Caco-2 (cell line): ENCODE data around the gene TSPAN18. TPM values are rescaled to one million over a fixed set of nuclear protein-coding genes. Genes with fewer than 3 reads are reported as not detected.
A peak's percentile ranks its signal among the peaks of the same experiment; 100 is the strongest.

Experiments
- BruUV-seq: library from RNA; stranded (reverse); fragments of 400-500 nt; replicated peaks from 2 replicates; lab custom pipeline; 2021; lab: Mats Ljungman, UMichigan
- CTCF ChIA-PET: fragments of 300-600 bp; sonication (Branson Sonifier 250); formaldehyde crosslinking; loops from one replicate; lab custom pipeline; 2022; ENCODE audit warnings: antibody characterized with exemption; lab: Charles Lee
- POLR2A ChIA-PET: fragments of 300-600 bp; sonication (Branson Sonifier 250); formaldehyde crosslinking; loops from one replicate; lab custom pipeline; 2022; ENCODE audit warnings: antibody characterized with exemption; lab: Charles Lee
- DNase-seq, 2 experiments: peaks; one replicate each; pipeline versions ENCODE4 v3.0.0 to v3.0.0-alpha.2; 2020 to 2022
- H3K27me3 ChIP-seq: replicated peaks from 2 replicates; pipeline ENCODE4 v1.6.0; 2011; ENCODE audit warnings: low read length; ENCODE audit not compliant: control insufficient read depth, insufficient read depth
- H3K36me3 ChIP-seq: 2 replicates; pipeline ENCODE4 v1.5.1; 2011; ENCODE audit warnings: low read length; ENCODE audit not compliant: control insufficient read depth, insufficient read depth
- H3K4me1 ChIP-seq: fragments of 250-450 bp; sonication (Bioruptor Pico); 2 replicates; pipeline ENCODE4 v1.5.1; 2020; ENCODE audit warnings: mild to moderate bottlenecking
- H3K4me3 ChIP-seq: 2 replicates; pipeline ENCODE4 v1.5.1; 2011; ENCODE audit warnings: low read depth, mild to moderate bottlenecking, control low read depth, low read length
- H3K9me3 ChIP-seq: fragments of 250-450 bp; sonication (Bioruptor Pico); 2 replicates; pipeline ENCODE4 v1.5.1; 2020; ENCODE audit warnings: mild to moderate bottlenecking, moderate library complexity
- H3K27ac Mint-ChIP-seq: one replicate; pipeline ENCODE4 v1.8.0; 2022; ENCODE audit warnings: mixed read lengths; ENCODE audit not compliant: unreplicated experiment
- H3K27me3 Mint-ChIP-seq: one replicate; pipeline ENCODE4 v1.8.0; 2022; ENCODE audit warnings: mixed read lengths; ENCODE audit not compliant: insufficient read depth, unreplicated experiment
- H3K36me3 Mint-ChIP-seq: one replicate; pipeline ENCODE4 v1.8.0; 2022; ENCODE audit warnings: mild to moderate bottlenecking, mixed read lengths; ENCODE audit not compliant: insufficient read depth, unreplicated experiment
- H3K4me1 Mint-ChIP-seq: one replicate; pipeline ENCODE4 v1.8.0; 2022; ENCODE audit warnings: low read depth, mixed read lengths; ENCODE audit not compliant: unreplicated experiment
- H3K4me3 Mint-ChIP-seq: one replicate; pipeline ENCODE4 v1.8.0; 2022; ENCODE audit warnings: mild to moderate bottlenecking, moderate library complexity, mixed read lengths; ENCODE audit not compliant: unreplicated experiment
- H3K9me3 Mint-ChIP-seq: one replicate; pipeline ENCODE4 v1.8.0; 2022; ENCODE audit warnings: mixed read lengths; ENCODE audit not compliant: unreplicated experiment
- intact Hi-C: fragments of 100-400 bp; cut with micrococcal nuclease; formaldehyde crosslinking; loops from one replicate; pipeline ENCODE4 v1.10.0; 2022; ENCODE audit not compliant: unreplicated experiment
- total RNA-seq: library from RNA; stranded (reverse); gene quantifications from 2 replicates; pipeline ENCODE4 v1.2.3, GENCODE V29; 2022
- TF ChIP-seq, protein P1 (sequence below), 2 experiments: fragments of 200-600 bp in 1 of 2; IDR thresholded peaks; 1 replicate in 1 of 2; 2 replicates in 1 of 2; pipeline versions ENCODE4 v1.5.1 to v1.8.0; 2011 to 2022; ENCODE audit warnings: antibody characterized with exemption in 1 of 2, control low read depth in 1 of 2, inconsistent platforms in 1 of 2, low read depth in 1 of 2, low read length in 1 of 2, mild to moderate bottlenecking in 1 of 2, moderate library complexity in 1 of 2; ENCODE audit not compliant: insufficient read depth in 1 of 2, severe bottlenecking in 1 of 2, unreplicated experiment in 1 of 2

The TSPAN18 gene
- total RNA-seq, 1 experiment from 2014 or later: 7.4 TPM

DNA sequence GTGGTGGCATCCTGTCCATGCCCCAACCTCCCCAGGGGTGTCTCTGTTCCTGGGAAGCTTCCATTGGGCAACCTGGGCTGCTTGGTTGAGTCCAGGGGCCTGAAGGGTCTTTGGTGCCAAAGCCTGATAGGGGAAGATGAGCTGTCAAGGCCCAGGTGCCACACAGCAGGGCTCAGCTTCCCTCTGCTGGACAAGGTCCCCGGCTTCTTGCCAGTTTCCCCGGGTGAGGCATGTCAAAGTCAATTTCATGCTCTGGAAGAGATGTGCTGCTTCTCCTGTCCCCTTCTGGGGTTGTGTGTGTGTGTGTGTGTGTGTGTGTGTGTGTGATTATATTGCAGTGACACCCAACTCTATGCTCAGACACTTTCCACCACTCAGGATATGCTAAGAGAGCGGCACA lies 197.0 kb downstream of the TSPAN18 start:
- BruUV-seq: no TSS peak
- Histone ChIP-seq H3K9me3 (no peaks in the 10 kb centered on the region), H3K36me3 (no peaks in the 10 kb centered on the region), H3K4me1 (peaks cover 10% of the 10 kb centered on the region), H3K27me3 (no peaks in the 10 kb centered on the region), H3K4me3 (no peak overlapping the region)
- Mint-ChIP-seq H3K4me3 (no peak overlapping the region), H3K9me3 (no peaks in the 10 kb centered on the region), H3K27me3 (no peaks in the 10 kb centered on the region), H3K4me1 (no peaks in the 10 kb centered on the region), H3K27ac (no peak overlapping the region), H3K36me3 (no peaks in the 10 kb centered on the region)
- no peak for DNase-seq
- intact Hi-C loops: no loop called here
- TF ChIP-seq, protein P1, sequence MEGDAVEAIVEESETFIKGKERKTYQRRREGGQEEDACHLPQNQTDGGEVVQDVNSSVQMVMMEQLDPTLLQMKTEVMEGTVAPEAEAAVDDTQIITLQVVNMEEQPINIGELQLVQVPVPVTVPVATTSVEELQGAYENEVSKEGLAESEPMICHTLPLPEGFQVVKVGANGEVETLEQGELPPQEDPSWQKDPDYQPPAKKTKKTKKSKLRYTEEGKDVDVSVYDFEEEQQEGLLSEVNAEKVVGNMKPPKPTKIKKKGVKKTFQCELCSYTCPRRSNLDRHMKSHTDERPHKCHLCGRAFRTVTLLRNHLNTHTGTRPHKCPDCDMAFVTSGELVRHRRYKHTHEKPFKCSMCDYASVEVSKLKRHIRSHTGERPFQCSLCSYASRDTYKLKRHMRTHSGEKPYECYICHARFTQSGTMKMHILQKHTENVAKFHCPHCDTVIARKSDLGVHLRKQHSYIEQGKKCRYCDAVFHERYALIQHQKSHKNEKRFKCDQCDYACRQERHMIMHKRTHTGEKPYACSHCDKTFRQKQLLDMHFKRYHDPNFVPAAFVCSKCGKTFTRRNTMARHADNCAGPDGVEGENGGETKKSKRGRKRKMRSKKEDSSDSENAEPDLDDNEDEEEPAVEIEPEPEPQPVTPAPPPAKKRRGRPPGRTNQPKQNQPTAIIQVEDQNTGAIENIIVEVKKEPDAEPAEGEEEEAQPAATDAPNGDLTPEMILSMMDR (IDR thresholded peaks at IDR 0.05; ENCODE audit: insufficient read depth in 1 of 2, low read depth in 1 of 2, low read length in 1 of 2, severe bottlenecking in 1 of 2, unreplicated experiment in 1 of 2): no peak
- CTCF ChIA-PET: no interaction called here
- POLR2A ChIA-PET: no interaction called here

GRCh38 chr11:44926036-44926435 lies 199.3 kb downstream of the TSPAN18 start:
- BruUV-seq: no TSS peak
- intact Hi-C loops: no loop called here
- no peaks in the 10 kb centered on the region for H3K36me3 ChIP-seq
- Mint-ChIP-seq H3K9me3 (no peaks in the 10 kb centered on the region), H3K27me3 (no peaks in the 10 kb centered on the region), H3K4me3 (no peak overlapping the region), H3K27ac (no peak overlapping the region), H3K36me3 (peaks cover 3% of the 10 kb centered on the region), H3K4me1 (peaks cover 12% of the 10 kb centered on the region)
- POLR2A ChIA-PET: no interaction called here
- CTCF ChIA-PET: interaction anchor here (0.9 to 4.2 kb wide), 4 partner anchors 11 to 179 kb away, joined by 3 to 54 read pairs (median 18); no protein-coding TSS in a partner anchor
- TF ChIP-seq, protein P1 (IDR thresholded peaks at IDR 0.05; ENCODE audit: insufficient read depth in 1 of 2, low read depth in 1 of 2, low read length in 1 of 2, severe bottlenecking in 1 of 2, unreplicated experiment in 1 of 2): no peak
- DNase-seq: no peak
- peaks cover 17% of the 10 kb centered on the region for H3K4me1 ChIP-seq
- no peaks in the 10 kb centered on the region for H3K9me3 ChIP-seq
- H3K4me3 ChIP-seq: no peak overlapping the region
- H3K27me3 ChIP-seq: no peaks in the 10 kb centered on the region

DNA sequence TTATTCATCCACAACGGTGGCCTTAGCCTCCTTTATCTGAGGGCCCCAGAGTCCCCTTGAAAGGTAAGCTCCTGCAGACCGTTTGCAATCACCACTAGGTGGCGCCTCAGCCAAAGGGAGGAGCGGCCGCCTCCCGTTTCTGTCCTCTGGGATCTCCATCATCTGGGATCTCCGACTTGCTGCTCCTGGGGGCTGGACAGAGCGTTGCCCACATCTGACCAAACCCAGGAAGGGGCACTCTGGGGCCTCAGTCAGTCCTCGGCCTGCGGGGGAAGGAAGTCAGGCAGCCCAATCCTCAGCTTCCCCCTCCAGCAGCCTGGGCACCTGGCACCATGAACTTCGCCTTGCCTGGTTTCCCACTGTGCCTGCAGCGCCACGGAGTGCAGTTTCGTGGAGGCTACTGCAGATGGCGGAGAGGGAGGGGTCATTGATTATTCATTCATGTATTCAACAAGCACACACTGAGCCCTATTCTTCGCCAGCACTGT lies 200.5 kb downstream of the TSPAN18 start:
- H3K27me3 Mint-ChIP-seq: no peaks in the 10 kb centered on the region
- H3K9me3 Mint-ChIP-seq: no peaks in the 10 kb centered on the region
- H3K4me3 Mint-ChIP-seq: no peak overlapping the region
- H3K36me3 Mint-ChIP-seq: peaks cover 4% of the 10 kb centered on the region
- intact Hi-C loops: loop anchor here (1.0 kb wide), 1 partner anchor 178 kb away; no protein-coding TSS in a partner anchor
- Histone ChIP-seq H3K4me3 (no peak overlapping the region), H3K36me3 (no peaks in the 10 kb centered on the region), H3K4me1 (peaks cover 17% of the 10 kb centered on the region), H3K27me3 (no peaks in the 10 kb centered on the region), H3K9me3 (no peaks in the 10 kb centered on the region)
- peak; percentile 65 to 75 for DNase-seq
- ChIA-PET POLR2A (no interaction called here), CTCF (interaction anchor here (0.5 to 4.2 kb wide), 12 partner anchors 10 to 403 kb away, joined by 3 to 54 read pairs (median 6); no protein-coding TSS in a partner anchor)
- TF ChIP-seq, protein P1 (IDR thresholded peaks at IDR 0.05; ENCODE audit: insufficient read depth in 1 of 2, low read depth in 1 of 2, low read length in 1 of 2, severe bottlenecking in 1 of 2, unreplicated experiment in 1 of 2): peak; percentile 88 to 89
- H3K27ac Mint-ChIP-seq: no peak overlapping the region
- H3K4me1 Mint-ChIP-seq: peaks cover 12% of the 10 kb centered on the region
- BruUV-seq: no TSS peak
